Transverse colon (tissue), 4 donors: Measurements from ENCODE around the gene AGBL4. TPM values are rescaled to one million over a fixed set of nuclear protein-coding genes. Genes with fewer than 3 reads are reported as not detected.

Experiments used
- DNase-seq: peaks from one replicate; pipeline ENCODE4 v3.0.0-alpha.2; 2019
- H3K27ac ChIP-seq, 4 donors: fragments of 200-600 bp; sonication (generic); 2 replicates each; pipeline ENCODE4 v1.5.1; 2016 to 2018; ENCODE audit warnings: inconsistent platforms in 4 of 4
- H3K27me3 ChIP-seq: fragments of 200-600 bp; sonication (generic); 2 replicates; pipeline ENCODE4 v1.5.1; 2017; ENCODE audit warnings: inconsistent platforms
- H3K36me3 ChIP-seq, 4 donors: fragments of 200-600 bp; sonication (generic); 2 replicates each; pipeline ENCODE4 v1.5.1; 2017 to 2019; ENCODE audit warnings: inconsistent platforms in 4 of 4
- H3K4me1 ChIP-seq, 4 donors: fragments of 200-600 bp; sonication (generic); 2 replicates each; pipeline ENCODE4 v1.5.1; 2017 to 2020; ENCODE audit warnings: inconsistent platforms in 4 of 4
- H3K4me3 ChIP-seq, 4 donors: fragments of 200-600 bp; sonication (generic); 1 replicate in 1 of 4; 2 replicates in 3 of 4; pipeline versions ENCODE4 v1.5.1 to v1.6.1; 2017 to 2019; ENCODE audit warnings: inconsistent platforms in 4 of 4
- H3K9me3 ChIP-seq, 2 donors: fragments of 200-600 bp; sonication (generic); 2 replicates each; pipeline ENCODE4 v1.5.1; 2017 to 2019; ENCODE audit warnings: inconsistent platforms in 2 of 2
- EP300 ChIP-seq: sonication (generic); formaldehyde crosslinking; IDR thresholded peaks from one replicate; pipeline ENCODE4 v1.6.1; 2017; ENCODE audit warnings: antibody characterized with exemption, low read depth
- POLR2A ChIP-seq: fragments of 450-650 bp; IDR thresholded peaks from one replicate; pipeline ENCODE4 v1.6.1; 2016; ENCODE audit warnings: antibody characterized with exemption, mild to moderate bottlenecking, moderate library complexity
- POLR2AphosphoS5 ChIP-seq, 3 donors: sonication (generic); formaldehyde crosslinking; IDR thresholded peaks; one replicate each; pipeline ENCODE4 v1.6.1; 2016; ENCODE audit warnings: antibody characterized with exemption in 3 of 3
- WGBS, 2 donors: methylation state at CpG; one replicate each; pipeline ENCODE4 v1.1.5; 2018; ENCODE audit warnings: low coverage in 1 of 2; 5-methylcytosine and 5-hydroxymethylcytosine counted together
- in situ Hi-C, 4 donors: fragments of 200-750 bp; cut with MboI; loops; one replicate each; pipeline versions ENCODE4 v1.15.0 to v1.15.1; 2017; ENCODE audit warnings: low sequenced_read_pairs in 3 of 4, low pct_ligation_motif_present in 1 of 4, low pct_unique_long_range_greater_than_20kb in 1 of 4
- intact Hi-C: fragments of 100-400 bp; cut with DNase I; formaldehyde crosslinking; loops from one replicate; pipeline ENCODE4 v1.15.1; 2023; ENCODE audit warnings: low total_unique reads
- total RNA-seq, 4 donors: library from RNA; depleted of rRNA; stranded (reverse); fragments of >200 nt; gene quantifications; one replicate each; pipeline ENCODE4 v1.1.0, GENCODE V29; 2016
- TF ChIP-seq, protein P1 (sequence below), 5 experiments: fragments of 200-600 bp in 3 of 5; fragments of 450-650 bp in 2 of 5; sonication (generic) in 3 of 5; IDR thresholded peaks; 1 replicate in 2 of 5; 2 replicates in 3 of 5; pipeline ENCODE4 v1.5.1; 2016 to 2017; ENCODE audit warnings: antibody characterized with exemption in 5 of 5, inconsistent platforms in 3 of 5, mild to moderate bottlenecking in 2 of 5, moderate library complexity in 1 of 5

AGBL4 gene
- total RNA-seq, 4 donors from 2014 or later: 0.82 TPM; not detected in 3

DNA sequence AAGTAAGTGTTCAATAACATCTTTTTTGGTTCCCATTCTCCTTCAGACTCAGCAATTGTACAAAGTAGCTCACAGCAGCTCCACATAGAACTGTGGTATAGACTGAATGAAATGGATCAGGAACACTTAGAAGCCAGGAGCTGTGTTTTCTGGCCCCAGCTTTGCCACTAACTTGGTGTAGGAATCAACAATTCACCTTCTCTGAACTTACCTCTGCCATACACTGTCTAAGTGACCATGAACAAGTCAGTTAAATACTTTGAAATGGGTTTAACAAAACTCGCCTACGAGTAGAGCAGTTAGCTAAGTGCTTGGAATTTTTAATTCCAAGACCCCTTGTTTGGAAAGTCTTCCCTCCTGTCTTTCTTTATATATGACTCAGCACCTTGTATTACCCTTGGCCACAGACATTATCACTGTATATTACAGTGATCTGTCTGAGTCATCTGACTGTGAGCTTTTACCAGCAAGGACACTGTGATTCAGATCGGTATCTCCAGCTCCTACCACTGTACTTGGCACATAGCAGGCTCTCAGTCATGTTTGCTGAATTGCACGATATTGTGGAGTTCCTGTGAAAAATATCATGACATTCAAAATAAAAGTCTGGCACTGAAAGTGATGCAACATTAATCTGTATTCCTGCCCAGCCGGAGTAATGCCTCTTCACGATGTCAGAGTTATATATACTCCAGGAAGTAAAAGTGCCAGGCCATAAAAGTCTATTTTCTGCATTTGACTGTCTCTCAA is 1145.4 kb downstream of the AGBL4 start:
- Histone ChIP-seq H3K4me3 (no peak overlapping the region), H3K27ac (no peak overlapping the region), H3K4me1 (peaks cover 0 to 8% (median 0%) of the 10 kb centered on the region in 4 donors), H3K9me3 (no peaks in the 10 kb centered on the region), H3K36me3 (no peaks in the 10 kb centered on the region), H3K27me3 (no peaks in the 10 kb centered on the region)
- DNase-seq: no peak
- intact Hi-C loops: no loop called here
- 31 to 38% methylated on average over 6 of the region's 6 CpGs for WGBS, 2 donors
- in situ Hi-C loops: no loop called here
- TF ChIP-seq POLR2A (no peak), EP300 (no peak), POLR2AphosphoS5 (IDR thresholded peaks at IDR 0.05) (no peak)
- TF ChIP-seq, protein P1, sequence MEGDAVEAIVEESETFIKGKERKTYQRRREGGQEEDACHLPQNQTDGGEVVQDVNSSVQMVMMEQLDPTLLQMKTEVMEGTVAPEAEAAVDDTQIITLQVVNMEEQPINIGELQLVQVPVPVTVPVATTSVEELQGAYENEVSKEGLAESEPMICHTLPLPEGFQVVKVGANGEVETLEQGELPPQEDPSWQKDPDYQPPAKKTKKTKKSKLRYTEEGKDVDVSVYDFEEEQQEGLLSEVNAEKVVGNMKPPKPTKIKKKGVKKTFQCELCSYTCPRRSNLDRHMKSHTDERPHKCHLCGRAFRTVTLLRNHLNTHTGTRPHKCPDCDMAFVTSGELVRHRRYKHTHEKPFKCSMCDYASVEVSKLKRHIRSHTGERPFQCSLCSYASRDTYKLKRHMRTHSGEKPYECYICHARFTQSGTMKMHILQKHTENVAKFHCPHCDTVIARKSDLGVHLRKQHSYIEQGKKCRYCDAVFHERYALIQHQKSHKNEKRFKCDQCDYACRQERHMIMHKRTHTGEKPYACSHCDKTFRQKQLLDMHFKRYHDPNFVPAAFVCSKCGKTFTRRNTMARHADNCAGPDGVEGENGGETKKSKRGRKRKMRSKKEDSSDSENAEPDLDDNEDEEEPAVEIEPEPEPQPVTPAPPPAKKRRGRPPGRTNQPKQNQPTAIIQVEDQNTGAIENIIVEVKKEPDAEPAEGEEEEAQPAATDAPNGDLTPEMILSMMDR (IDR thresholded peaks at IDR 0.05): no peak

DNA sequence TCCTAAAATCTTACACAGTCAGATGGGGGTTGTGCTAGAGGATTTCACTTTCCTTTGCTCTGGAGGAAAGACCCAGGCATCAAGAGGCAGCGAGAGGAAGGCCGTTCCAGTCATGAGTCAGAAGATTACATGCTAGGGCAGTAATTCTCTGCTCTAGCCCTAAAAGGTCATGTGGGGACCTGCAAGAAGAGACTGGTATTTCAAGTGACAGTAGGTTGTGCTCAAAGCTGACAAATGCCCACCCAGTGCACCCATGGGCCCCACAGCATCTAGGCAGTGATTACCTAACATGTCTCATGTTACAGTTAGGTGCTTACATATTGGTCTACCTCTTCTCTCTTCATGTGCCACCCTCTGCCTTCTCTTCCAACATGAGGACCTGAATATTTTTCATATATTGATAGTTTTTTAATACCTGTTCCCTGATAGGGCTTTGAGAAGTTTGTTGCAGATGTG is 1147.4 kb downstream of the AGBL4 start:
- intact Hi-C loops (no loop called here), in situ Hi-C loops (no loop called here)
- H3K4me1 ChIP-seq: peaks cover 0 to 8% (median 0%) of the 10 kb centered on the region in 4 donors
- no peak overlapping the region for H3K4me3 ChIP-seq
- no peaks in the 10 kb centered on the region for H3K27me3 ChIP-seq
- no peak overlapping the region for H3K27ac ChIP-seq
- no peak for DNase-seq
- TF ChIP-seq POLR2A (no peak), EP300 (no peak)
- TF ChIP-seq, protein P1 (IDR thresholded peaks at IDR 0.05): no peak
- 87% methylated on average over 2 of the region's 2 CpGs; no CpG with 5 or more reads in 1 of the 2 donors for WGBS, 2 donors
- no peaks in the 10 kb centered on the region for H3K36me3 ChIP-seq
- no peaks in the 10 kb centered on the region for H3K9me3 ChIP-seq

- Histone ChIP-seq H3K27ac (no peak overlapping the region), H3K36me3 (no peaks in the 10 kb centered on the region), H3K9me3 (no peaks in the 10 kb centered on the region), H3K27me3 (no peaks in the 10 kb centered on the region), H3K4me1 (peaks cover 0 to 8% (median 0%) of the 10 kb centered on the region in 4 donors), H3K4me3 (no peak overlapping the region)
- TF ChIP-seq POLR2A: no peak
- TF ChIP-seq EP300: no peak
- no peak for TF ChIP-seq POLR2AphosphoS5 (IDR thresholded peaks at IDR 0.05)
- TF ChIP-seq, protein P1 (IDR thresholded peaks at IDR 0.05): no peak
- in situ Hi-C loops (no loop called here), intact Hi-C loops (no loop called here)
- DNase-seq: no peak
- WGBS, 2 donors: 63 to 83% methylated on average over 4 to 8 of the region's 8 CpGs
These were observed 1148.0 kb downstream of the AGBL4 start for GRCh38 chr1:48875552-48876329.

DNA sequence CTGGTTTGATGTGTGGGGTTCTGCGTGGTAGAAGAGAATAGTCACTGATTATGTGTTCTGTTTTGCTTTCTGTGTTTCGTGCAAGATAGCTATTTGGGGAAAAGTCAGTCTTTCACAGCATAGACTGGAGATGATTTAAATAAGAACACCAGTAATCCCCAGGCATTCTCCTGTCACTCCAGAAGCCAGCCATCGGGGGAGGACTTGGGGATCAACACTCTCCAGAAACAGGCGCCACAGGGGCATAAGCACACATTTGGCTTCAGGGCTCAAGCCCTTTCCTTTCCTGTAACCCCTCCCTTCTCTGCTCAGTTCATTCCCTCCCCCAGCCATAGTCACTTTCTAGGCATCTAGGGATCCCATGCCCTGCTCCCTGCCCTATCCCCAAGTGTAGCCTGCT is 1149.8 kb downstream of the AGBL4 start:
- H3K4me3 ChIP-seq: no peak overlapping the region
- intact Hi-C loops (no loop called here), in situ Hi-C loops (no loop called here)
- H3K4me1 ChIP-seq: peaks cover 0 to 7% (median 0%) of the 10 kb centered on the region in 4 donors
- H3K9me3 ChIP-seq: no peaks in the 10 kb centered on the region
- 73 to 79% methylated on average over 3 to 4 of the region's 4 CpGs for WGBS, 2 donors
- TF ChIP-seq EP300: no peak
- TF ChIP-seq POLR2A: no peak
- no peak for TF ChIP-seq POLR2AphosphoS5 (IDR thresholded peaks at IDR 0.05)
- TF ChIP-seq, protein P1 (IDR thresholded peaks at IDR 0.05): no peak
- no peak overlapping the region for H3K27ac ChIP-seq
- no peaks in the 10 kb centered on the region for H3K36me3 ChIP-seq
- no peaks in the 10 kb centered on the region for H3K27me3 ChIP-seq
- DNase-seq: no peak
